GM20000 (cell line): ENCODE data around the gene UBXN1.
A peak's percentile ranks its signal among the peaks of the same experiment; 100 is the strongest.

ENCODE experiments used
- DNase-seq: peaks from one replicate; pipeline ENCODE4 v3.0.0; 2012; ENCODE audit warnings: low spot score
- TF ChIP-seq, protein P1 (sequence below): IDR thresholded peaks from 2 replicates; pipeline ENCODE4 v1.5.1; 2012; ENCODE audit warnings: mild to moderate bottlenecking, control low read depth; ENCODE audit errors: extremely low read depth, missing control alignments

Gene UBXN1

DNA sequence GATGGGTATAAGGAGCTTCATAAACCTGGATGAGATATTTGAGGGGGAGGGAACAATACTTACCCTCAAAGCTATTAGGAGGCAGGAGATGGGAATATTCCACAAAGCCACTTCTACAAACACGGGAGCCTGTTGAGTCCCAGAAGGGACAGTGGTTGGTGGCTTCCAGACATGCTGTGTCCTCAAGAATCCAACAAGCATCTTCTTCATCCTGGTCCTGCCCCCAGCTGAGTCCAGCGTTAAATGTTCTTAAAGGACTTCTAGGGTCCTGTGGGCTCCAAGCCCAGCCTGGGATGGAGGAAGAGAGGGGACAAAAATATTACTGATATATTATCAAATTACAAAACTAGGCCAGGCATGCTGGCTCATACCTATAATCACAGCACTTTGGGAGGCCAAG, 11.4 kb downstream of the UBXN1 start:
- no peak for DNase-seq
- TF ChIP-seq, protein P1, sequence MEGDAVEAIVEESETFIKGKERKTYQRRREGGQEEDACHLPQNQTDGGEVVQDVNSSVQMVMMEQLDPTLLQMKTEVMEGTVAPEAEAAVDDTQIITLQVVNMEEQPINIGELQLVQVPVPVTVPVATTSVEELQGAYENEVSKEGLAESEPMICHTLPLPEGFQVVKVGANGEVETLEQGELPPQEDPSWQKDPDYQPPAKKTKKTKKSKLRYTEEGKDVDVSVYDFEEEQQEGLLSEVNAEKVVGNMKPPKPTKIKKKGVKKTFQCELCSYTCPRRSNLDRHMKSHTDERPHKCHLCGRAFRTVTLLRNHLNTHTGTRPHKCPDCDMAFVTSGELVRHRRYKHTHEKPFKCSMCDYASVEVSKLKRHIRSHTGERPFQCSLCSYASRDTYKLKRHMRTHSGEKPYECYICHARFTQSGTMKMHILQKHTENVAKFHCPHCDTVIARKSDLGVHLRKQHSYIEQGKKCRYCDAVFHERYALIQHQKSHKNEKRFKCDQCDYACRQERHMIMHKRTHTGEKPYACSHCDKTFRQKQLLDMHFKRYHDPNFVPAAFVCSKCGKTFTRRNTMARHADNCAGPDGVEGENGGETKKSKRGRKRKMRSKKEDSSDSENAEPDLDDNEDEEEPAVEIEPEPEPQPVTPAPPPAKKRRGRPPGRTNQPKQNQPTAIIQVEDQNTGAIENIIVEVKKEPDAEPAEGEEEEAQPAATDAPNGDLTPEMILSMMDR = no peak

DNA sequence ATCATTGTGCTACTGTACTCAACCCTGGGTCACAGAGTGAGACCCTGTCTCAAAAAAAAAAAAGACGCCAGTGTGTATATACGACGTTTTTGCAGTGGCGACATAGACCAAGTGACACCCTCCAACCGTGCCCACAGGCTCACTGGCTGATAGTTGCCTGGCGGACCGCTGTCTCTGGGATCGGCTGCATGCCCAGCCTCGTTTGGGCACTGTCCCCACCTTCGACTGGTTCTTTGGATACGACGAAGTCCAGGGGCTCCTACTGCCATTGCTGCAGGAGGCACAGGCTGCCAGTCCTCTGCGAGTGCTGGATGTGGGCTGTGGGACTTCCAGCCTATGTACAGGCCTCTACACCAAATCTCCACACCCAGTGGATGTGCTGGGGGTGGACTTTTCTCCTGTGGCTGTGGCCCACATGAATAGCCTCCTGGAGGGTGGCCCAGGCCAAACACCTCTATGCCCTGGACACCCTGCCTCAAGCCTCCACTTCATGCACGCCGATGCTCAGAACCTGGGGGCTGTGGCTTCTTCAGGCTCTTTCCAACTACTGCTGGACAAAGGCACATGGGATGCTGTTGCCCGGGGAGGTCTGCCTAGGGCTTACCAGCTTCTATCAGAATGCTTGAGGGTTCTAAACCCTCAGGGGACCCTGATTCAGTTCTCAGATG, 12.5 kb downstream of the UBXN1 start:
- peak; percentile 13 for DNase-seq
- TF ChIP-seq, protein P1 = no peak

DNA sequence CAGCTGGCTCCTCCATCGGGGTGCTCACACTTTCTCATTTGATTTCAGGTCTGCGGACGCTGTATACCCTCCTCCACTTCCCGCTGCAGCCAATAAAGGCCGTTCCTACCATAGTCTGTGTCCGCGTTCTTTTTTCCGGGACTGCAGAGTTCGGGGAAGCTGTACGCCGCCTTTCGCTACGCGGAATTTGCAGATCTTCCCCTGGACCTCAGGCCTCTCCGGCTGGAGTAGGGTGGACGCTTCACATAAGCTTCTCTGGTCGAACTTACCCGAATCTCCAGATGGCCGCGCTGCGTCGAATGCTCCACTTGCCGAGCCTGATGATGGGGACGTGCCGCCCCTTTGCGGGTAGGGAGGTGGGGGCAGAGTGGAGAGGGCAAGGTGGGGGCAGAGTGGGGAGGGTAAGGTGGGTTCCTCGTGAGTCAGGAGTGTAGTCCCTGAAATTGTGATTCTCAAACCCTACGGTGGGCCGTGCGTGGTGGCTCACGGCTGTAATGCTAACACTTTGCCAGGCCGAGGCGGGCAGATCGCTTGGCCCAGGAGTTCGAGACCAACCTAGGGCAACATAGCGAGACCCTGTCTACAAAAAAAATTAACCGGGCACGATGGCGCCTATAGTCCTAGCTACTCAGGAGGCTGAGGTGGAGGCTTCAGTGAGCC, 13.1 kb downstream of the UBXN1 start:
- DNase-seq = peak; percentile 41
- TF ChIP-seq, protein P1 = no peak

DNA sequence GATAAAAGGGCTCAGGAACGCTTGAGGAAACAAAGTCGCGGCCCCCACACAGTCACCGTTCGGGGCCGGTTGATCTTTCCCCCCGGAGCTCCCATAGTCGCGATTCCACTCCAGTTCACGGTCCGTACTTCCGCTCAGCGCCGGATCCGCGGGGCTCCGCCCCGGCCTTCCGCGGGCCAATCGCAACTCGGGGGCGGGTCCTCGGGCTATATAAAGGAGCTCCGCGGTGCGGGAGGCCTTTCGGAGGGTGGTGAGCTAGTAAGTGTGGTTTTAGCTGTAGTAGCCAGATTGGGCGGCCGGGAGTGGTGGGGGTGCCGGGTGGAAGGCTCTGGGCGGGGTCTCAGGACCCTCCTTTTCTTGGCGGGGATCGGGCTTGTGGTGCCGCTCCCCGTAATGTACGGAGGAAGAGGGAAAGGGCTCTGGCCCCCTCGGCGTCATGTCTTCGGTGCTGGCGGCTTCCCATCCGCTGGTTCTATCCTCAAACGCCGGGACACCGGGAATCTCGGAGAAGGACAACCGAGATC, 13.7 kb downstream of the UBXN1 start, which contains the start of the genes C11orf98 and CSKMT:
Gene C11orf98, minus strand, starts transcription at position 136 of the 524 bp plus-strand sequence. Its CDS starts 41 bp downstream, at position 95.
Gene CSKMT, plus strand, starts transcription at position 238 of the 524 bp plus-strand sequence. CDS start 568 bp downstream, outside the sequence.
- TF ChIP-seq, protein P1 = no peak
- peak; percentile 94 for DNase-seq

DNA sequence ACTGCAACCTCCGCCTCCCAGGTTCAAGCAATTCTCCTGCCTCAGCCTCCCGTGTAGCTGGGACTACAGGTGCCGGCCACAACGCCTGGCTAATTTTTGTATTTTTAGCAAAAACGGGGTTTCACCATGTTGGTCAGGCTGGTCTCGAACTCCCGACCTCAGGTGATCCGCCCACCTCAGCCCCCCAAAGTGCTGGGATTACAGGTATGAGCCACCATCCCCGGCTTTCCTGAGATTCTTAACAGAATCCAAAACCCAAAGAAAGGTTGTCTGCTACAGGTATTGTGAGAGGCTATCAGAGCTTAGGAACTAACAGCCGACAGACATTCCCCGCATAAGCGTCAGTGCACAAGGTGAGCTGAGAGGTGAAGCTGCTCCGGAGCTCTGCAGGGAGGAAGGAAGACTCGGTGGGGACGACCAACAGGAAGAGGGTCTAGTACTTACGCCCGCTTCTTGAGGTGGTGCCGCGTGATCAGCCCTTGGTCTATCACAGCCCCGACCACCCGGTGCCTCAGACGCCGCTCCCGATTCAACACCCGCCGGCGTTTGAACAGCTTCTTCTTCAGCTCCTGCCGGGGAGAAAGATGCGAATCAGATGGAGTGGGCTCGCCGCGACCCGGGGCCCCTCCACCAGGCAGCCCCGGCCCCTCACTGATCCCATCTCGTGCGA, 14.3 kb downstream of the UBXN1 start:
- peak; percentile 67 for DNase-seq
- TF ChIP-seq, protein P1 = no peak

DNA sequence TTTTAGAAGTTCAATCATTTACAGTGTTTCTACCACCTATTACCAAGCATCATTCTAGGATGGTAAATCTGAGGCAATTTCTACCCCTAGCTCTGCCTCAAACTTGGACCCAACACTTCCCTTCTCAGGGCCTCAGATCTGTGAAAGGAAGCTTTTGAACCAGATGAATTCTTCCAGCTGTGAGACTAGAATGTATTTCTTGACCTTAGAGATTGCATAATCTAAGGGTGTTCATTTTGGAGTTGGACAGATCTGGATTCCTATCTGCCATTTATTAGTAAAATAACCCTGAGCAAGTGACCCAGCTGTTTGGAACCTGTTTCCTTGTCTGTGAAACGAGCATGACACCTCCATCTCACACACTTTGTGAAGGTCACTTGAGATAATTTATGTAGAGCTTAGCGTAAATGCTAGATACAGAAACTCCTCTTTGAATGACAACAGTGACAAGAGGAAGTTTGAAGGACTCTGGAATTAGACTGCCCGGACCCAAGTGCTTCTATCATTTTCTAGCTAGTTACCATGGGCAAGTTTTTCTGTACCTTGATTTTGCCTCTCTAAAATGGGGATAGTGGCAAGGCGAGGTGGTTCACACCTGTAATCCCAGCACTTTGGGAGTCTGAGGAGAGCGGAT, 22.0 kb downstream of the UBXN1 start:
- no peak for DNase-seq
- TF ChIP-seq, protein P1 = no peak
